Karpas-422 (cell line): ENCODE data around the gene FOXA2. TPM values are rescaled to one million over a fixed set of nuclear protein-coding genes. Genes with fewer than 3 reads are reported as not detected.

Experiments
- DNase-seq: peaks from one replicate; pipeline ENCODE4 v3.0.0-alpha.2; 2015
- H2AFZ ChIP-seq: fragments of 200-600 bp; sonication (generic); 2 replicates; pipeline ENCODE4 v1.6.1; 2014; ENCODE audit warnings: antibody characterized with exemption, low read length, mixed read lengths
- H3K27ac ChIP-seq: fragments of 200-600 bp; sonication (generic); 2 replicates; pipeline ENCODE4 v1.5.1; 2014; ENCODE audit warnings: mild to moderate bottlenecking, low read length, moderate library complexity
- H3K27me3 ChIP-seq: fragments of 200-600 bp; sonication (generic); 2 replicates; pipeline ENCODE4 v1.6.1; 2014; ENCODE audit warnings: low read length, mixed read lengths
- H3K36me3 ChIP-seq: fragments of 200-600 bp; sonication (generic); 2 replicates; pipeline ENCODE4 v1.6.1; 2014; ENCODE audit warnings: low read length, mixed read lengths; ENCODE audit not compliant: insufficient read depth
- H3K4me1 ChIP-seq: fragments of 200-600 bp; sonication (generic); 2 replicates; pipeline ENCODE4 v1.6.1; 2014; ENCODE audit warnings: mild to moderate bottlenecking, low read length, mixed read lengths
- H3K4me2 ChIP-seq: fragments of 200-600 bp; sonication (generic); 2 replicates; pipeline ENCODE4 v1.6.1; 2014; ENCODE audit warnings: low read length, low read depth, mild to moderate bottlenecking; ENCODE audit not compliant: poor library complexity, severe bottlenecking
- H3K4me3 ChIP-seq: fragments of 200-600 bp; sonication (generic); 2 replicates; pipeline ENCODE4 v1.5.1; 2014; ENCODE audit warnings: mild to moderate bottlenecking, antibody characterized with exemption, low read length, mixed read lengths
- H3K79me2 ChIP-seq: fragments of 200-600 bp; sonication (generic); 2 replicates; pipeline ENCODE4 v1.6.1; 2014; ENCODE audit warnings: mild to moderate bottlenecking, low read length, mixed read lengths
- H3K9ac ChIP-seq: fragments of 200-600 bp; sonication (generic); 2 replicates; pipeline ENCODE4 v1.6.0; 2014; ENCODE audit warnings: low read length
- H3K9me2 ChIP-seq: fragments of 200-600 bp; sonication (generic), shearing (Covaris generic); replicated peaks from 2 replicates; pipeline ENCODE4 v1.6.0; 2014; ENCODE audit warnings: mild to moderate bottlenecking, low read length, moderate library complexity; ENCODE audit not compliant: insufficient read depth
- H3K9me3 ChIP-seq: fragments of 300-700, 200-600 bp; sonication (generic); 2 replicates; pipeline ENCODE4 v1.6.1; 2014; ENCODE audit warnings: low read length, mixed read lengths
- H4K20me1 ChIP-seq: fragments of 200-600 bp; sonication (generic); 2 replicates; pipeline ENCODE4 v1.6.1; 2014; ENCODE audit warnings: mild to moderate bottlenecking, antibody characterized with exemption, low read length, low read depth; ENCODE audit not compliant: insufficient read depth
- small RNA-seq: library from RNA; depleted of rRNA; stranded (forward); fragments of <200 nt; gene quantifications from one replicate; pipeline ENCODE3, GENCODE V24; 2014
- total RNA-seq: library from RNA; depleted of rRNA; stranded (reverse); fragments of >200 nt; shearing (Covaris generic); gene quantifications from 2 replicates; pipeline ENCODE4 v1.2.3, GENCODE V29; 2014; ENCODE audit warnings: low replicate concordance

FOXA2 gene
- total RNA-seq, 1 experiment from 2014 or later = not detected

DNA sequence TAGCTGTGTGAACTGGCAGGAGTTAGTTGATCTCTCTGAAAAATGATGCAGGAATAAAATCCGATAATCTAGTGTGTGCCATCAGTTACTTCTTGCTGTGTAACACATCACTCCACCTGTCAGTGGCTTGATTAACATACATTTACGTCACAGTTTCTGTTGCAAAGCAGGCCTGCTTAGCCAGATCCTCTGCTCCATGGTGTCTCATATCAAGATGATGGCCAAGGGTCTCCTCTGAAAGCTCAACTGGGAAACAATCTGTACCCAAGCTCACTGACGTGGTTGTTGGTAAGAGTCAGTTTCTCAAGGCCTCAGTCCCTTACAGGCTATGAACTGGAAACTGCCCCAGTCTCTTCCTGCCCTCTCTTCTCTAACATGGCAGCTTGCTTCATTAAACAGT lies 51.8 kb downstream of the FOXA2 start:
- DNase-seq = no peak
- Histone ChIP-seq H3K4me3 (no peak overlapping the region), H4K20me1 (no peaks in the 10 kb centered on the region), H3K9ac (no peak overlapping the region), H3K27me3 (no peaks in the 10 kb centered on the region), H3K4me2 (no peak overlapping the region), H3K36me3 (no peaks in the 10 kb centered on the region), H3K4me1 (no peaks in the 10 kb centered on the region), H3K9me2 (no peaks in the 10 kb centered on the region), H3K79me2 (no peaks in the 10 kb centered on the region), H3K9me3 (no peaks in the 10 kb centered on the region), H2AFZ (no peak overlapping the region), H3K27ac (no peak overlapping the region)

DNA sequence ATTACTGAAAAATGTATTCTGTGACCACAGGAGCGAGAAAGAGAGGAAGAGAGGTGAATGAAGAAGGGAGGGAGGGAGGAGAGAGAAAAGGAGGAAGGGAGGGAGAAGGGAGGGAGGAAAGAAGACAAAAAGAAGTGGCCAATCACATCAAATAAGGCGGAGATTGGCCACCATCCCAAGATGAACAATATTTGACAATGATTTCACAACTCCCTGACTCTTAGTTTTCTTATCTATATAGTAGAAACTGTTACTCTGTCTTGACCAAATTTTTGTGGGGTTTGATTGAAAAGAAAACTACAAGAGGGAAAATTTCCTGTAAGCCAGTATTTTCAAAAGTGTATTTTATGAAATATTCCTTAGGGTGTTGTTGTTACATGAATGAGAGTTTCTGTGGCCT lies 52.6 kb downstream of the FOXA2 start:
- H3K4me1 ChIP-seq = no peaks in the 10 kb centered on the region
- H3K9ac ChIP-seq = no peak overlapping the region
- DNase-seq = no peak
- H3K27ac ChIP-seq = no peak overlapping the region
- no peak overlapping the region for H3K4me3 ChIP-seq
- H3K36me3 ChIP-seq = no peaks in the 10 kb centered on the region
- no peak overlapping the region for H3K4me2 ChIP-seq
- no peaks in the 10 kb centered on the region for H4K20me1 ChIP-seq
- no peaks in the 10 kb centered on the region for H3K9me2 ChIP-seq
- H3K79me2 ChIP-seq = no peaks in the 10 kb centered on the region
- no peaks in the 10 kb centered on the region for H3K27me3 ChIP-seq
- H2AFZ ChIP-seq = no peak overlapping the region
- H3K9me3 ChIP-seq = no peaks in the 10 kb centered on the region

GRCh38 chr20:22531056-22531615 lies 53.2 kb downstream of the FOXA2 start:
- no peaks in the 10 kb centered on the region for H3K36me3 ChIP-seq
- no peak overlapping the region for H3K4me3 ChIP-seq
- no peaks in the 10 kb centered on the region for H3K9me2 ChIP-seq
- H3K27ac ChIP-seq = no peak overlapping the region
- no peaks in the 10 kb centered on the region for H4K20me1 ChIP-seq
- no peaks in the 10 kb centered on the region for H3K4me1 ChIP-seq
- H3K79me2 ChIP-seq = no peaks in the 10 kb centered on the region
- no peak overlapping the region for H2AFZ ChIP-seq
- no peak overlapping the region for H3K4me2 ChIP-seq
- H3K9ac ChIP-seq = no peak overlapping the region
- no peaks in the 10 kb centered on the region for H3K9me3 ChIP-seq
- H3K27me3 ChIP-seq = no peaks in the 10 kb centered on the region
- no peak for DNase-seq

Small RNAs within 50 kb of the gene (small RNA-seq; reads per million reads assigned to genes)
- gene LINC00261 = not detected
